ENCODE results near the gene UVSSA.
"Not testable (repeated sequence)": the region's sequence is repeated elsewhere in the genome, so short reads cannot be mapped to it uniquely, and the experiment has no call there.

The UVSSA gene

DNA sequence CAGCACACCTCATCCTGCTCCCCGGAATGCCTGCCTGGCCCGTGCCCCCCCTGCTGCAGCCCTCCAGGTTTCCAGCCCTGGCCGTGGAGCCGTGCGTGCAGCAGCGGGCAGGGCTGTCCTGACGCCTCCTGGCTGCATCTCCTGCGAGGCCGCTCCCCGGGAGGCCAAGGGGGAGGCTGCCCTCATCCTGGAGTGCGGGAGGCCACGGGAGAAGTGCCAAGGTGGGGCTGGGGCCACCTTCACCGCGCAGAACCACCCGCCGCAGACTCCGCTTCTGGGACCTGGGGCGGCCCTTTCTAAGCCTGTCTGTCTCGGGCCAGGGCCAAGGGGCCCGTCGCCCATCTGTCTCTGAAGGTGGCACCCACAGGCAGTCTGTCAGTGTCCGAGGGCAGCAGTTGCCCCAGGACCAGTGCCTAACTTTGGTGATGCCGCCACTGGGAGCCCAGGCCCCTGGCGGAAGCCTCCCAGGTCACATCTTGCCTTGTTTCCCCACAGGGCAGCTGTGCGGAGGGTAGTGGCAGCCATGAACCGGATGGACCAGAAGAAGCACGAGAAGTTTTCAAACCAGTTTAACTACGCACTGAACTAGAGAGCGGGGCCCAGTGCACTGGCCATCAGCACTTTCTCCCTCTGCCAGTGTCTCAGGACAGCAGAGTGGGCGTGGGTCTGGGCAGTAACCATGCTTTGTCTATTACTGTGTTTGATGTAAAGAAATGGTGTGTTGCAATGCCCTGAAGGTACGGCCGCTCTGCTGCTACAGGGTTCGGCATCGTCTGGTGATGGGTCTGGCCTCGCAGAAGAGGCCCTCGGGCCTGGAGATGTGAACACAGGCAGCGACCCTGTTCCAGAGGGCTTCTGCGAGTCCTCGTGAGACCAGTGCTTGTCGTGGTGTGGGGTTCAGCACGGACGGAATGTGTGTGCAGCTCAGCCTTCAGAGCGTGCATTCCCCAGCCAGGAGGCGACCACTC lies 38.6 kb downstream of the UVSSA start:
- Mint-ChIP-seq H3K4me1 (no peaks in the 10 kb centered on the region), H3K27ac (no peak overlapping the region), H3K27me3 (no peaks in the 10 kb centered on the region), H3K4me3 (no peak overlapping the region), H3K9me3 (peaks cover 23% of the 10 kb centered on the region), H3K36me3 (ENCODE audit: low read depth) (peaks cover 30% of the 10 kb centered on the region)
- DNase-seq = no peak
- no peak for ATAC-seq

DNA sequence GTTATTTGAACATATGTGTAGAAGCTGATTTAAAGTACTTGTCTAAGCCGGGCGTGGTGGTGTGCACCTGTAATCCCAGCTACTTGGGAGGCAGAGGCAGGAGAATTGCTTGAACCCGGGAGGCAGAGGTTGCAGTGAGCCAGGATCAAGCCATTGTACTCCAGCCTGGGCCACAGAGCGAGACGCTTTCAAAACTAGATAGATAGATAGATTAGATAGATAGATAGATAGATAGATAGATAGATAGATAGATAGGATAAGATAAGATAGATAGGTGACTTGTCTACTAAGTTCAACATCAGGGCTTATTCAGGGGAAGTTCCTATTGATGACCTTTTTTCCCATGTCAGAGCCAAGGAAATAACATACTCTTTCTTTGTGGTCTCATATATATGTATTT lies 46.4 kb downstream of the UVSSA start:
- not testable (repeated sequence) for ATAC-seq, H3K4me1 Mint-ChIP-seq, H3K4me3 Mint-ChIP-seq, DNase-seq, H3K27ac Mint-ChIP-seq, H3K27me3 Mint-ChIP-seq
- Mint-ChIP-seq H3K9me3 (peaks cover 15% of the 10 kb centered on the region), H3K36me3 (ENCODE audit: low read depth) (peaks cover 16% of the 10 kb centered on the region)

DNA sequence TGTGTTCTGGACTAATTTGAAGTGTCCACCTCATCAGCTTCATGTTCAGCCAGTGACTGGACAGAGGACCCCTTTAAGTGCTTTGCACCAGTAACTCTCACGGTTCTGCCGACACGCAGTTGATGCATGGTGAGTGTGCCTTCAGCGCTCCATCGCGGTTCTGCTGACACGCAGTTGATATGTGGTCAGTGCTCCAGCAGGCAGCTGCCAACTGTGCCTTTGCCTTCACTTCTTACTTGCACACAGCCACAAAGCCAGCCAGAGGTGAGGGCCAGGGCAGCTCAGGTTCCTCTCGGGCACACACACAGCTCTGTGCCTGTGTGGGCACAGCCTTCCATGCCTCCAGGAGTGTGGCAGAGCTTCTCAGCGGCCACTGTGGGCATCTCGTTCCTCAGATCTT lies 46.9 kb downstream of the UVSSA start:
- no peaks in the 10 kb centered on the region for H3K27me3 Mint-ChIP-seq
- ATAC-seq (no peak), DNase-seq (no peak)
- no peaks in the 10 kb centered on the region for H3K4me1 Mint-ChIP-seq
- no peak overlapping the region for H3K4me3 Mint-ChIP-seq
- H3K9me3 Mint-ChIP-seq = peaks cover 10% of the 10 kb centered on the region
- peaks cover 11% of the 10 kb centered on the region for H3K36me3 Mint-ChIP-seq (ENCODE audit: low read depth)
- H3K27ac Mint-ChIP-seq = no peak overlapping the region

DNA sequence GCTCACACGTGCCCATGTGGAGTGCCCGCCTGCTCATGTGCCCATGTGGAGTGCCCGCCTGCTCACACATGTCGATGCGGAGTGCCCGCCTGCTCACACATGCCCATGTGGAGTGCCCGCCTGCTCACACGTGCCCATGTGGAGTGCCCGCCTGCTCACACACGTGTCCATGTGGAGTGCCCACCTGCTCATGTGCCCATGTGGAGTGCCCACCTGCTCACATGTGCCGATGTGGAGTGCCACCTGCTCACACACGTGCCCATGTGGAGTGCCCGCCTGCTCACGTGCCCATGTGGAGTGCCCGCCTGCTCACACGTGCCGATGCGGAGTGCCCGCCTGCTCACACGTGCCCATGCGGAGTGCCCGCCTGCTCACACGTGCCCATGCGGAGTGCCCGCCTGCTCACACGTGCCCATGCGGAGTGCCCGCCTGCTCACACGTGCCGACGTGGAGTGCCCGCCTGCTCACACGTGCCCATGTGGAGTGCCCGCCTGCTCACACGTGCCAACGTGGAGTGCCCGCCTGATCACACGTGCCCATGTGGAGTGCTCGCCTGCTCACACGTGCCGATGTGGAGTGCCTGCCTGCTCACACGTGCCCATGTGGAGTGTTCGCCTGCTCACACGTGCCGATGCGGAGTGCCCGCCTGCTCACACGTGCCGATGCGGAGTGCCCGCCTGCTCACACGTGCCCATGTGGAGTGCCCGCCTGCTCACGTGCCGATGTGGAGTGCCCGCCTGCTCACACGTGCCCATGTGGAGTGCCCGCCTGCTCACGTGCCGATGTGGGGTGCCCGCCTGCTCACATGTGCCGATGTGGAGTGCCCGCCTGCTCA lies 47.8 kb downstream of the UVSSA start:
- H3K27ac Mint-ChIP-seq; H3K27me3 Mint-ChIP-seq; DNase-seq; H3K4me3 Mint-ChIP-seq; ATAC-seq; H3K36me3 Mint-ChIP-seq (ENCODE audit: low read depth); H3K4me1 Mint-ChIP-seq; H3K9me3 Mint-ChIP-seq: not testable (repeated sequence)

DNA sequence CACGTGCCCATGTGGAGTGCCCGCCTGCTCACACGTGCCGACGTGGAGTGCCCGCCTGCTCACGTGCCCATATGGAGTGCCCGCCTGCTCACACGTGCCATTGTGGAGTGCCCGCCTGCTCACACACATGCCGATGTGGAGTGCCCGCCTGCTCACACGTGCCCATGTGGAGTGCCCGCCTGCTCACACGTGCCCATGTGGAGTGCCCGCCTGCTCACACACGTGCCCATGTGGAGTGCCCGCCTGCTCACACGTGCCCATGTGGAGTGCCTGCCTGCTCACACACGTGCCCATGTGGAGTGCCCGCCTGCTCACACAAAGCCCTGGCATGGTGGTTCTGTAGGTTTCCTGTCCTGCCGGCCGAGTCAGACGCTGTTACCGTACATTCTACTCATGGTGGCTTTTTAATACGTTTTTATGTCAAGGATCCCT lies 48.4 kb downstream of the UVSSA start:
- not testable (repeated sequence) for H3K27ac Mint-ChIP-seq; H3K9me3 Mint-ChIP-seq; H3K4me1 Mint-ChIP-seq; H3K36me3 Mint-ChIP-seq (ENCODE audit: low read depth); H3K27me3 Mint-ChIP-seq; H3K4me3 Mint-ChIP-seq; ATAC-seq; DNase-seq

DNA sequence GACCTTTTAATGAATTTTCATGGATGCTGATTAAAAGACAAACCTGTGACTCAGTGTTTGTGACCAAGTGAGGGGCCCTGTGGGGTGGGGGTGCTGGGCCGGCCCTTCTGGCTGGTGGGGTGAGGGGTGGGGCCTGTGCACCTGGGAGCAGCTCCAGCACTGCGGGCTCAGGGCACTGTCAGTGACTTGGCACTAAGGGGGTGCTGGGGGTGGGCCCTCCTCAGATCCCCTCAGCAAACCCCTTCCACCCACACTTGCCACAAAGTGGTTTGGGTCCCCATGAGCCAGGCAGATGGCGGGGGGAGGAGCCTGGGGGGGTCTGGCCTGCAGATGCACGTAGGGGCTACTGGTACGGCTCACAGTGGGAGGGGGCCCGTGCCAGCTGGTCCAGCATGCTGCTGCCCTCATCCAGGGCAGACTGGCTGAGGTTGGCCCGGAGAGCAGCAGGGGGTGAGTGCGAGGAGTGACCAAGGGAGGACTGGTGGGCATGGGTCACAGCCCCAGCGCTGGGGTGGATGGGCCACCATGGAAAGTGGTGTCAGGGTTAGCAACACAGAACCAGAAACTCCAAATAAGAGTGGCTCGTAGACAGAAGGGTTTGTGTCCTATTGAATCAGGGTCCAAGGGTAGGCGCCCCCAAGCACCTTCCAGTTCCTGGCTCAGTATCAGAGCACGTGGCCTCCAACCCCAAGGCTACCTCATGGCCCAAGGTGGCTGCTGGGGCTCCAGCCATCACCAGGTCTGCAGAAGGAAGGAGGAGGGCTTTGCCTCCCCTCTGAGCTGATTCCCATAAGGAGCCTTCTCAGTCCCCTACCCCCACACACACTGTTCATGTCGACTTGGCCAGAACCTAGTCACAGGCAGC lies 49.2 kb downstream of the UVSSA start:
- Mint-ChIP-seq H3K36me3 (ENCODE audit: low read depth) (peaks cover 3% of the 10 kb centered on the region), H3K4me3 (no peak overlapping the region), H3K9me3 (no peaks in the 10 kb centered on the region), H3K27ac (no peak overlapping the region), H3K27me3 (peaks cover 11% of the 10 kb centered on the region), H3K4me1 (no peaks in the 10 kb centered on the region)
- DNase-seq (no peak), ATAC-seq (no peak)

DNA sequence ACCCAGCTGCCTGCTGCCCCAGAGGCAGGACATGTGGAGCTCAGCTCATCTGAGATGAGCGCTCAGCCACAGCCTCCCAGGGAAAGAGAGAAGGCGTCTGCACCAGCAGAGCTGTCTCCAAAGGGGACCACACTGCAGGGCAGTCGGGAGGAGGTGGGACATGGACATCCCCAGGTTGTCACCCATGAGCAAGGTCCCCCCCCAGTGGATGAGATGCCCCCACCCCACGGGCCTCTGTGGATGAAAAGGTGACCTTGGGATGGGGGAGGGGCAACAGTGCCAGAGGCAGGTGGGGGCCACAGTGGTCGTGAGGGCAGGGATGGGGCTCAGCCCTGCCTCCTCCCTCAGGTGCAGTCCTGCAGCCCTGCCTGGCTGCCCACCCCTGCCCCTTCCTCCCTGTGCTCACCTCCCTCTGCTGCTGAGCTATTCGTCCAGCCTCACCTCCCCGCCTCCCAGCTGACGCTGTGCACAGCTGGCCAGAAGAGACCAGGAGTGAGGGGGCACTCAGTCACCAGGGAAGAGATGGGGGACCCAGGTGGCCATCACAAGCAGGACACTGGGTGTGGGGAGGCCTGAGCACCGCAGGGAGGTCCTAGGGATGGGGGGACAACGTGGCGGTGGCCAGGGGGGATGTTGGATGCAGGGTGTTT lies 49.9 kb downstream of the UVSSA start:
- peaks cover 16% of the 10 kb centered on the region for H3K27me3 Mint-ChIP-seq
- no peak for ATAC-seq
- H3K4me1 Mint-ChIP-seq = no peaks in the 10 kb centered on the region
- no peak overlapping the region for H3K4me3 Mint-ChIP-seq
- DNase-seq = no peak
- peaks cover 3% of the 10 kb centered on the region for H3K36me3 Mint-ChIP-seq (ENCODE audit: low read depth)
- no peaks in the 10 kb centered on the region for H3K9me3 Mint-ChIP-seq
- no peak overlapping the region for H3K27ac Mint-ChIP-seq

DNA sequence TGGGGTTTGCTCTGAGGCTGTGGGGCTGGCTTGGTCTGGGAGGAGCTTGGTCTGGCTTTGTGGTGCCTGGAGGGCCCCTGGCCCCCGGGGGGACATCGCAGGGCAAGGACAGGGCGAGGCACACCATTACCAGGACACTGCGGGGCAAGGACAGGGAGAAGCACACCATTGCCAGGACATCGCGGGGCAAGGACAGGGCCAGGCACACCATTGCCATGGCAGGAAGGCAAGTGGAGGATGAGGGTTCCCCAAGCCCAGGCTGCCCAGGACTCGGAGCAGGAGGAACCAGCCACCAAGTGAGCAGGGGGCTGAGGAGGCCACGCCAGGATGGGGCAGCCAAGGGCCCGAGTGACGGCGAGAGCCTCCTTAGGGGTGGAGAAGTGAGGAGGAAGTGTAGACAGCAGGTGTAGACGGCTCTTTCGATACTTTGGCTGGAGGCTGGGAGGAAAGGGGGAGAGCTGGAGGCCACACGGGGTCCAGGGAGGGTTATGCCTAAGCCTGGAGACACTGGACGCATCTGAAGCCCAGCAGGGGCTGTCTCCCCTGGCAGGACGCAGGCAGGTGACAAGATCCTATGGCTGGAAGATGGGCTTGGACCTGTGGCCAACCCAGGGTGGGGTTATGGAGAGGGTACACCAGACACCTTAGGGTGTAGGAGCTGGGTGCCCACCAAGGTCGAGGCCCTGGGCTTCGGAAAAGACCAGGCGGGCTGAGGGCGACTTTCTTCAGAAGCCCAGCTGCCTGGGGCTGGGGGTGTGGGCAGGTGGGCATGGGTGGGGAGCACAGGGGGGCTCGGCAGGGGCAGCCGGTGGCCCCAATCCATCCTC lies 51.9 kb downstream of the UVSSA start:
- ATAC-seq (no peak), DNase-seq (no peak)
- peaks cover 29% of the 10 kb centered on the region for H3K27me3 Mint-ChIP-seq

DNA sequence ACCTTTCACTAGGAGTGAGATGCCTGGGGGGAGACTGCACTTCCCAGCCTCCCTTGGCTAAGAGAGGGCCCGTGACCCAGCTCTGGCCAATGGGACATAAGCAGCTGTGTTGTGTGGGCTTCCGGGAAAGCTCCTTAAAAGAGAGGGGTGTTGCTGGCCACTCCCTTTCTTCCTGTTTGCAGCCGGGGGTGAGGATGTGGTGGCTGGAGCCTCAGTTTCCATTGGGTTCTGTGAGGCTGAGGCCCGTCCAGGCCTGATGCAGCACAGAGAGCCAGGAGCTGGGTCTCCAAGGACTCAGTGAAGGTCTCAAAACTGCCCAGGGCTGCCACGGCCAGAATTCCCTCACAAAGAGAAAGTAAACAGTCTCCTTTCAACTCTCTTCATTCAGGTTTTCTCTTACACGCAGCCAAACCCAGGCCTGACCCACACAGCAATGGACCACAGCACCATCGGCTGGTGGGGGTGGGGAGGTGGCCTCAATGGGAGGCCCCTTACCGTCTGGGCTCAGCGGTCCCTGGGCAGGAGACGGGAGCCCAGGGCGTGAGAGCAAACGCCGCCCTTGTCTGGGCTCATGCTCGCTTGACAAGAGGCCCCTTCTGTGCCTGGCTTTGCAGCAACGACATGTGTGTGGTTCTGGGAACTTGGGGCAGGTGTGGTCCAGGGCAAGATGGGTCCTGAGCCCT lies 52.6 kb downstream of the UVSSA start:
- Mint-ChIP-seq H3K27me3 (peaks cover 31% of the 10 kb centered on the region), H3K27ac (no peak overlapping the region), H3K4me1 (no peaks in the 10 kb centered on the region), H3K36me3 (ENCODE audit: low read depth) (peaks cover 3% of the 10 kb centered on the region), H3K4me3 (no peak overlapping the region), H3K9me3 (no peaks in the 10 kb centered on the region)
- ATAC-seq (no peak), DNase-seq (no peak)

More for the DNA sequence above, 51.9 kb downstream of the UVSSA start:
- no peak overlapping the region for H3K4me3 Mint-ChIP-seq
- H3K27ac Mint-ChIP-seq = no peak overlapping the region
- H3K4me1 Mint-ChIP-seq = no peaks in the 10 kb centered on the region
- H3K9me3 Mint-ChIP-seq = no peaks in the 10 kb centered on the region
- H3K36me3 Mint-ChIP-seq (ENCODE audit: low read depth) = peaks cover 3% of the 10 kb centered on the region

DNA sequence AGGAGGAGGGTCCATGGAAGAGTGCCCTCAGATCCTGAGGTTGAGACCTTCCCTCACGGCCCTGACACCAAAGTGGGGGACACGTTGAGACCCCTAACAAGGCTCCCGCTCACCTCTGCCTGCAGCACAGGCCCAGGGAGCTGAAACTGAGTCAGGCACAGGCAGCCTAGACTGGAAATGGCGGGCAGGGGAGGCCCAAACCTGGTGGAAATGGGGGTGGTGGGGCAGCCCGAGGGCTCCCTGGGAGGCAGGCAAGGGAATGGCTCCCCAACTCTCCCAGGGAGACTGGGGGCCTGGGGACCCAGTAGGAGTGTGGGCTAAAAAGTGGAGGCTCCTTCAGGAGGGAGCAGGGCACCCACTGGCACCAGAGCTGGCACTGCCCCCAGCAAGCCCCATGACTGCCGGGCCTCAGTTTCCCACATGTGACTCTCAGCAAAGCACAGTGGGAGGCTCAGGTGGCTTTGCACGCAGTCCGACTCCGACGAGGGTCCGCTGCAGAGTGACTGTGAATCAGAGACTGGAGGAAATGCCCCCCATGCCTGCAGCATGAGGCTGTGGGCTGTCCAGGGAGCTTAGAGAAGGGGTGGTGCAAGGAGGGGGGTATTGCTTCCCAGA lies 53.3 kb downstream of the UVSSA start:
- H3K4me1 Mint-ChIP-seq = peaks cover 1% of the 10 kb centered on the region
- ATAC-seq (no peak), DNase-seq (no peak)
- H3K9me3 Mint-ChIP-seq = no peaks in the 10 kb centered on the region
- peaks cover 36% of the 10 kb centered on the region for H3K27me3 Mint-ChIP-seq
- peaks cover 3% of the 10 kb centered on the region for H3K36me3 Mint-ChIP-seq (ENCODE audit: low read depth)
- no peak overlapping the region for H3K27ac Mint-ChIP-seq
- no peak overlapping the region for H3K4me3 Mint-ChIP-seq

DNA sequence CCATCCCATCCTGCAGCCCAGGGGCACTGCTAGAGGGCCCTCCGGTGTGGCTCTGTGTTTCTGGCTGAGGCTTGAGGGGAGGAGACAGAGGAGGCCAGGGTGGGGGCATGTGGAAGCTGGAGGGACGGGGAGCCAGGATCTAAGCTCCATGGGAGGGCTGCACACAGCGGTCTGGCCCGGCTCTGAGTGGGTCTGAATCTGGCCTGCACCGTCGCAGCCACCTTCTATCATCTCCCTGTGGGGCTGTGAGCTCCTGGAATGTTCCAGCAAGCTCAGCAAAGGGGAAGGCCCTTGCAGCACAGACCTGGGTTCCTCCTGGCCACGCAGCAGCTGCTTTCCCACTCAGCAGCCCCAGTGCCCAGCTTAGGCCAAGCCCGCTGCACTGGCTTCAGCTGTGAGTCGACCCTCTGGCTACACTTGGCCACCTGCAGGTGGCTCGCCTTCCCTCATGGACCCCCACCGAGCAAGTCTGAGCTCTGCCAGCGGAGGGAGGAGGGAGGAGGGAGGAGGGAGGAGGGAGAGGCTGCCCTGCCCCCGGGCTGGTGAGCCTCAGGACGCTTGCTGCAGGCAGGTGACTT lies 53.9 kb downstream of the UVSSA start:
- Mint-ChIP-seq H3K4me3 (no peak overlapping the region), H3K27me3 (peaks cover 37% of the 10 kb centered on the region), H3K27ac (no peak overlapping the region), H3K9me3 (no peaks in the 10 kb centered on the region), H3K36me3 (ENCODE audit: low read depth) (no peaks in the 10 kb centered on the region), H3K4me1 (peaks cover 2% of the 10 kb centered on the region)
- ATAC-seq (no peak), DNase-seq (peak; percentile 2)

DNA sequence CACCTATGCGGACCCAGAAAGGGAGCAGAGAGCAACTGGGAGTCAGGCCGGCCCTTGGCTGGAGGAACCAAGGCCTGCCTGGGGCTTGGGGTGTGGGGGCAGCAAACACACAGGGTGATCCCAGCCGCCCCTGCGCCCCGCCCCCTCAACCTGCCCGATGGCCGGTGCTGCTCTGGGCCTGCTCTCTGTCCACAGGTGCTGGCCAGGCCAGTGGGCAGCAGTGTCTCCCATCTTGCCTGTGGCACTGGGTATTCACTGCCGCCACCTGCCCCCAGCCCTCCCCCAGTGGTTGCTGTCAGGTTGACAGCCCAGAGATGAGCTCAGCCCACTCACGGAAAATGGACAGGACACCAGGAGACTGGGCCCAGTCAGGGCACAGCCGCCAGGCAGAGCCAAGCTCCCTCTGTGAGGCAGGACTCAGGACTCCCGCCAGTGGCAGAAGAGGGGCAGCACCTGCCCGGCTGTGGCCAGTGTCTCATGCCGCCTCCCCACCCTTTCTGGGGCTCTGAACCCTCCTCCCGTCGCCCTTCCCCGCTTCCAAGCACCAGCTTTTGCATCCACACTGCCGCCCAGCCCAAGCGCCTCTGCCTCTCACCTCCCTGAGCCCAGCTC lies 54.5 kb downstream of the UVSSA start:
- Mint-ChIP-seq H3K9me3 (no peaks in the 10 kb centered on the region), H3K4me3 (no peak overlapping the region), H3K27me3 (peaks cover 37% of the 10 kb centered on the region), H3K4me1 (peaks cover 2% of the 10 kb centered on the region), H3K27ac (no peak overlapping the region), H3K36me3 (ENCODE audit: low read depth) (no peaks in the 10 kb centered on the region)
- ATAC-seq = no peak
- peak; percentile 2 for DNase-seq

Data from activated naive CD8-positive, alpha-beta T cell treated with anti-CD3 and anti-CD28 coated beads, Interleukin-2, amount 50 U/mL, for 24 hours (primary cell).